Middle frontal gyrus (tissue), 1 donor: ENCODE results near the gene DND1.
"Not testable (repeated sequence)": the region's sequence is repeated elsewhere in the genome, so short reads cannot be mapped to it uniquely, and the experiment has no call there.

ENCODE experiments used
- DNase-seq: peaks from one replicate; pipeline ENCODE4 v3.0.0-alpha.2; 2015; ENCODE audit warnings: low spot score; ENCODE audit errors: extremely low spot score

The DND1 gene

GRCh38 chr5:140672455-140673186, 755 bp downstream of the DND1 start:
- DNase-seq, result no peak

GRCh38 chr5:140671472-140672125, 1.8 kb downstream of the DND1 start:
- no peak for DNase-seq

- DNase-seq, result not testable (repeated sequence)
Measured at GRCh38 chr5:140671035-140671434, 2.3 kb downstream of the DND1 start.

- peak; percentile 85 for DNase-seq
Measured at GRCh38 chr5:140664359-140665119, 8.8 kb downstream of the DND1 start, which contains the start of gene WDR55. Gene WDR55, plus strand, starts transcription at chr5:140664904. Its CDS starts 9 bp downstream, at chr5:140664913.

DNA sequence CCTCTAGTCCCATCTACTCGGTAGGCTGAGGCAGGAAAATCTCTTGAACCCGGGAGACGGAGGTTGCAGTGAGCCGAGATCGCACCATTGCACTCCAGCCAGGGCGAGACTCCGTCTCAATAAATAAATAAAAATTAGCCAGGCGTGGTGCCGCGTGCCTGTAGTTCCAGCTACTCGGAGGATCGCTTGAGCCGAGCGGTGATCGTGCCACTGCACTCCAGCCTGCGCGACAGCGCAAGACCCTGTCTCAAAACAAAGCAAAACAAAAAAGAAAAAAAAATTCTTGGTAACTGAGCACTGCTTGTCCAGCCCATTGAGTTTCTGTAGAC, 9.4 kb downstream of the DND1 start:
- no peak for DNase-seq

DNA sequence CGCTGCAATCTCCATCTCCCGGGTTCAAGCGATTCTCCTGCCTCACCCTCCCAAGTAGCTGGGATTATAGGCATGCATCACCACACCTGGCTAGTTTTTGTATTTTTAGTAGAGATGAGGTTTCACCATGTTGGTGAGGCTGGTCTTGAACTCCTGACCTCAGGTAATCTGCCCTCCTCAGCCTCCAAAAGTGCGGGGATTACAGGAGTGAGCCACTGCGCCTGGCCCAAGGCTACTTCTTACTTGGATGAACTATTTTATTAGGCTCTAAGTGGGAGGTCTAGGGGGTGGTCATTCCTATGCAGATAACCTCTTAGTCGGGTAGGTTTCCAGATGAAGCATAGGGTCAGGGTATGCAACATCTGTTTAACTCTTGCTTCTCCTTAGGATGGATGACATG, 13.0 kb downstream of the DND1 start:
- not testable (repeated sequence) for DNase-seq

- DNase-seq, result no peak
Measured at GRCh38 chr5:140658870-140659269, 14.5 kb downstream of the DND1 start.

DNA sequence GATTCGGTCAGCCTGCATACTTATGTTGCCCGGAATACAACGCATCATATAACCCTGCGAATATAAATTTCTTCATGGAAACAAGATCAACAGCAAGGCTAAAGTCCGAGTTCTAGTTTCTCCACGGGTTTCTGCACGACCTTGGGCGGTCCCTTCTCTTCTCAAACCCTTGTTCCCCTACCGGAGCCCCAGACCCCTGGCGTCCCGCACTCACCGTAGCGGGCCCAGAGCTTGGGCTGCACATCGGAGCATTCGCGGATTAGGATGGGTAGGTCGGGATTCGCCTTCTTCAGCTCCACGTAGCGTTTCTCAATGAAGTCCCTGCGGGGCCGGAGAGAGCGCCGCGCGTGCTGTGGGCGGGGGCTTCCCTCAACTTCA, 26.3 kb downstream of the DND1 start:
- no peak for DNase-seq

DNA sequence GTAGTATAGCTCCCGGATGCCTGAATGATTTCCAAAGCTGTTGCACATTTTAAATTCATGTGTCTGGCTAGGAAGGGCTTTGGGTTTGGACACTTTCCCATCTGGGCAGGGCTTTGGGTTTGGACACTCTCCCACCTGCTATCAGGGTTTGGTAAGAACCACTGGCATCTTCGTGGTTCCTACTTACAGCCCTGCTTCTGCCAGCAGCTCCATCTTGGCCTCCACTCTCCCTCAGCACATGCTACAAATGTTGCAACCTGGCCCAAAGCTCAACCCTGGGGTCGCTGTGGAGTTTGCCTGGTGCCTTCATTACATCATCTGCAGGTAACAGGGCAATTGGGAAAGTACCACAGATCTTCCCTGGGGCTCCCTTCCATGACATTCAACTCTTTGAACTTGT, 30.7 kb downstream of the DND1 start:
- no peak for DNase-seq

DNA sequence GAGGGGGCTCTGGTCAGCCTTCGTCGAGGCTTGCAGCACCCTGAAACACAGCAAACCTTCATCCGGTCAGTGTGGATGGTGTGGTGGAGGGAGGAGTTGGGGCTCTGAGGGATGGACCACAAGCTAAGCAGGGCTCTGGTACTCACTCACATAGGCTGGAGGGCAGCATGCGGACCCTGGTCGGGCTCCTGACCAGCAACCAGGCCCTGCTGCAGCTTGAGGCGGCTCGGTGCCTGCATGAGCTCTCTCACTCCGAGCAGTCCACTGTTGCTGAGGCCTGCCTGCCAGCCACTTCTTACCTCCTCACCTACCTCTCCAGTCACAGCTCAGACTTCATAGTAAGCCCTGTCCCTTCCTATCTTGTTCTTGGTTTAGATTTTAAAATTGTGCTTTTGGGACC, 31.7 kb downstream of the DND1 start:
- no peak for DNase-seq

GRCh38 chr5:140639148-140639981, 34.0 kb downstream of the DND1 start, which contains the start of gene TMCO6:
Gene TMCO6, plus strand, starts transcription at chr5:140639451. Its CDS starts 77 bp downstream, at chr5:140639528.
- peak; percentile 90 for DNase-seq

DNA sequence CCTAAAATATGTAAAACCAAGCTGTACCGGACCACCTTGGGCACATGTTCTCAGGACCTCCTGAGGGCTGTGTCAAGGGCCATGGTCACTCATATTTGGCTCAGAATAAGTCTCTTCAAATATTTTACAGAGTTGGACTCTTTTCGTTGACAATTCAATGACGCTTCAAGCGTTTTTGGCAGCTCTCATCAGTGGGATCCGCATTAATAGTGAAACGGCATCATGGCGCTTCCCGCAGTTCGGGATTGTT, 34.6 kb downstream of the DND1 start:
- not testable (repeated sequence) for DNase-seq

DNA sequence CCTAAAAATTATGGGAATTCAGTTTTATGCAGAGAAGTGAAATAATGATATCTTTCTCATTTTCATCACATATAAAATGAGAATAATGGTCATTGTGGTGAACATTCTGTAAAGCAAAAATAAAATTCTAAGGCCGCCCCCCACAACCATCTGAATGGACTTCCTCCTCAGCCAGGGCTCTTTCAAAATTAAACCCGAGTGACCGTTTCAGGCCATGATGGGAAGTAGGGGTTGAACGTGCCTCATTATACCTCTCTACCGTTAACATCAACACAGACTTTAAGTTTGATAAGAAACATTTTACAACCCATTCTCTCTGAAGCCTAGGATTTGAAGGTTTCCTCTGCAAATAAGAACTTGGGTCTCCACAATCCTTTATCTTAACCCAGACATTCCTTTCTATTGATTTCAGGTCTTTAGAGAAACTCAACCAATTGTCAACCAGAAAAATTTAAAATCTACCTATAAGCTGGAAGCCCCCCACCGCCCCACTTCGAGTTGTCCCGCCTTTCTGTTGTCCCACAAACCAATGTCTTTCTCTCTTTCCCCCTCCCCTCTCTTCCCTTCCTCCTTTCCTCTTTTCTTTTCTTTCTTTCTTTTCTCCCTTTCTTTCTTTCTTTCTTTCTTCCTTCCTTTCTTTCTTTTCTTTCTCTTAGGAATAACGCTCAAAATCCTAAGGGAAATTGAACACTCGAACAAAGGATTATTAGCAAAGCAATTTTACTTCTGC, 35.8 kb downstream of the DND1 start:
- DNase-seq, result no peak

DNA sequence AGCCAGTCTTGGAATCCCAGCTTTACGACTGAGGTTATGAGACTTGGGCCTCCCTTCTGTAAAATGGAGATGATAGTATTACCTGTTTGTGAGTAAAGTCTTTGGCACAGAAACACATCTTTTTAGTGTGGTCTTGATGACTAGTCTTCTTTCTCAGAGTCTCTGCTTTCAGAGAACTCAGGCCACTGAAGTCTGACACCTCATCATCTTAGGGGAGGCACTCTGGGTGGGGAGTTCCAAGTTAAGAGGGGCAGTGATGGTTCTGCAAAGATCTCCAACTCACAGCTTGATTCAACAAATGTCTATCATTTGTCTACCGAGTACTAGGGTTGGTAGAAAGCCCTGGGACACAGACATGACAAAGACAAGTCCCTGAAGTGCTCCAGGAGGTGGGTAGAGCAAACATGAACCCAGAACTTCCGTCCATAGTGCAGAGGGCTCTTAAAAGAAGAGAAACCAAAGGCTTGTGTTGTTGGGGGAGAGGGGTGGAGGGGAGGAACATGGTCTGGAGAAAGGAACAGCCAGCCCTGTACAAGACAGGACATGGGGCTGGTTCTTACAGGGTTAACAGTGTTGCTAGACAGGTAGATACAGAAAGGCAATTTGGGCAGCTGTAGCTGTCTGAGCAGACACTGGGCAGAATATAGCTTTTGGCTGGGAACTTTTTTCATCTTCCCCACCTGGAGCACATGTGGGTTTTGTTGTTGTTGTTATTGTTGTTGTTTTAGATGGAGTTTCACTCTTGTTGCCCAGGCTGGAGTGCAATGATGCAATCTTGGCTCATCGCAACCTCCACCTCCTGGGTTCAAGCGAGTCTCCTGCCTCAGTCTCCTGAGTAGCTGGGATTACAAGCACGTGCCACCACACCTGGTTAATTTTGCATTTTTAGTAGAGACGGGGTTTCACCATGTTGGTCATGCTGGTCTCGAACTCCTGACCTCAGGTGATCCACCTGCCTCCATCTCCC, 37.8 kb downstream of the DND1 start:
- DNase-seq, result no peak

GRCh38 chr5:140634103-140634502, 39.3 kb downstream of the DND1 start:
- DNase-seq, result no peak

GRCh38 chr5:140633501-140633900, 39.9 kb downstream of the DND1 start:
- no peak for DNase-seq

DNA sequence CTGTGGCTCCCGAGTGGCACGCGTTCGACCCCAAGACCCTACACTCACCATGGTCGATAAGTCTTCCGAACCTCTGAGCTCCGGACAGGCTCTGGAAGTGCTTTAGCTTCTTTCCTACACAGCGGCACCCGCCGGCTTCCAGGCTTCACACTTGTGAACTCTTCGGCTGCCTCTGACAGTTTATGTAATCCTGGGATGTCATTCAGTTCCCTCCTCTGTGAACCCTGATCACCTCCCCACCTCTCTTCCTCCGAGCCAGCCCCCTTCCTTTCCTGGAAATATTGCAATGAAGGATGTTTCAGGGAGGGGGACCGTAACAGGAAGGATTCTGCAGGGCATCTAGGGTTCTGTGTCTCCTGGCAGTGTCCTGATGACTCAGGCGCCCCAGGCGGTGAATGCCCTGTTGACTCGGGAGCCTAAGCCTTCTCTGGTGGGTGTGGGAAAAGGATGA, 40.3 kb downstream of the DND1 start, which contains the start of gene CD14:
CD14 (minus strand) TSS at position 155 of the 451 bp plus-strand sequence; CDS start at position 51, 104 bp downstream.
- no peak for DNase-seq

- no peak for DNase-seq
Measured at GRCh38 chr5:140632366-140633020, 40.9 kb downstream of the DND1 start.

GRCh38 chr5:140631831-140632365, 41.5 kb downstream of the DND1 start:
- no peak for DNase-seq
